ENCODE measurements around the gene P2RY13. TPM values are rescaled to one million over a fixed set of nuclear protein-coding genes. Genes with fewer than 3 reads are reported as not detected.

P2RY13 gene
- total RNA-seq, 2 donors from 2014 or later: not detected

DNA sequence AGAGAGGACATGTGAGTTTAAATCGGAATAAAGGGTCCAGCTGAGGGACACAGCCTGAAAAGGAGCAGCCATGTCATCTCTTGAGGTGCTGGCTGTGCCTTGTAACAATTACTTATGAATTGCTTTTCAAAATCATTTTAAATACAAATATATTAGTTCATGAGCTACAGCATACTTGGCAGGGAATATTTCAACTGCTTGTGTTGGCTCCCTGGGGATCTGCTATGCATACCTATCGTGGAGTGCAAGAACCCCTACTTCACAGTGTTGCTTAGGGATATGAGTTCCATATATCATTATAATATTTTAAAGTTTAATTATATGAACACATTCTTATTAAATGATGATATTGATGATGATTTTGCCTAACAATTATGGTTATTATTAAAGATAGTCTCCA lies 31.9 kb downstream of the P2RY13 start:
- Mint-ChIP-seq H3K27me3 (ENCODE audit: insufficient read depth) (no peaks in the 10 kb centered on the region), H3K4me1 (peaks cover 9% of the 10 kb centered on the region), H3K27ac (no peak overlapping the region), H3K36me3 (ENCODE audit: low read depth) (no peaks in the 10 kb centered on the region), H3K4me3 (no peak overlapping the region), H3K9me3 (no peaks in the 10 kb centered on the region)
- no peak overlapping the region for H3K4me3 ChIP-seq (ENCODE audit: low read length)
- H3K27ac ChIP-seq (ENCODE audit: low read depth, low read length): no peak overlapping the region
- H3K9me3 ChIP-seq (ENCODE audit: control insufficient read depth, low read length): no peaks in the 10 kb centered on the region
- no peak overlapping the region for H3K9ac ChIP-seq (ENCODE audit: extremely low read depth, low read length, poor library complexity, severe bottlenecking)
- TF ChIP-seq, protein P1, sequence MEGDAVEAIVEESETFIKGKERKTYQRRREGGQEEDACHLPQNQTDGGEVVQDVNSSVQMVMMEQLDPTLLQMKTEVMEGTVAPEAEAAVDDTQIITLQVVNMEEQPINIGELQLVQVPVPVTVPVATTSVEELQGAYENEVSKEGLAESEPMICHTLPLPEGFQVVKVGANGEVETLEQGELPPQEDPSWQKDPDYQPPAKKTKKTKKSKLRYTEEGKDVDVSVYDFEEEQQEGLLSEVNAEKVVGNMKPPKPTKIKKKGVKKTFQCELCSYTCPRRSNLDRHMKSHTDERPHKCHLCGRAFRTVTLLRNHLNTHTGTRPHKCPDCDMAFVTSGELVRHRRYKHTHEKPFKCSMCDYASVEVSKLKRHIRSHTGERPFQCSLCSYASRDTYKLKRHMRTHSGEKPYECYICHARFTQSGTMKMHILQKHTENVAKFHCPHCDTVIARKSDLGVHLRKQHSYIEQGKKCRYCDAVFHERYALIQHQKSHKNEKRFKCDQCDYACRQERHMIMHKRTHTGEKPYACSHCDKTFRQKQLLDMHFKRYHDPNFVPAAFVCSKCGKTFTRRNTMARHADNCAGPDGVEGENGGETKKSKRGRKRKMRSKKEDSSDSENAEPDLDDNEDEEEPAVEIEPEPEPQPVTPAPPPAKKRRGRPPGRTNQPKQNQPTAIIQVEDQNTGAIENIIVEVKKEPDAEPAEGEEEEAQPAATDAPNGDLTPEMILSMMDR (conservative IDR thresholded peaks at IDR 0.05): no peak
- no peak for DNase-seq
- H3K36me3 ChIP-seq (ENCODE audit: control insufficient read depth, insufficient read depth, low read length): no peaks in the 10 kb centered on the region
- WGBS, 2 experiments (ENCODE audit: insufficient coverage in 1 of 2, insufficient read length in 1 of 2): 86% methylated on average over 1 of the region's 2 CpGs; no CpG with 5 or more reads in 1 of the 2 experiments
- no peaks in the 10 kb centered on the region for H3K4me1 ChIP-seq (ENCODE audit: control insufficient read depth, insufficient read depth, low read length)
- H3K27me3 ChIP-seq (ENCODE audit: control insufficient read depth, insufficient read depth, low read length, poor library complexity, severe bottlenecking): no peaks in the 10 kb centered on the region

DNA sequence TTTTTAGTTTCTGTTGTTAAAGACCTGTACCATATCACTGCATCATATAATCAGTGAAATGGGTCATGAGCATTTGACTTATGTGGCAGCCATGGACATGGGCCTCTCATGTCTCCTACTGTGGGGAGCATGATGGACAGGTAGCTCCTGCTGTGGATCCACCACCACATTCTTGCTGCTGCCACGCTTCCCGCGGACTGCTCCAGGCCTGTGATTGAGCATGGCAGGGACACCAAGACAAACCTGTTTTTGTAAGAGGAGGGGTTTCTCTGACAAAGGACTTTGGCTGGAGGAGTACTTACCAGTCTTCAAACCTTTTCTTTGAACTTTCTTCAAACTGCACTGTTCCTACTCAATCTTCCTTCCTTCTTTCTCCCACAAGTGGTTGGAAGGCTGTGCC lies 33.1 kb downstream of the P2RY13 start:
- H3K27me3 Mint-ChIP-seq (ENCODE audit: insufficient read depth): no peaks in the 10 kb centered on the region
- H3K4me3 Mint-ChIP-seq: no peak overlapping the region
- Histone ChIP-seq H3K4me1 (ENCODE audit: control insufficient read depth, insufficient read depth, low read length) (no peaks in the 10 kb centered on the region), H3K27me3 (ENCODE audit: control insufficient read depth, insufficient read depth, low read length, poor library complexity, severe bottlenecking) (no peaks in the 10 kb centered on the region), H3K27ac (ENCODE audit: low read depth, low read length) (no peak overlapping the region), H3K9ac (ENCODE audit: extremely low read depth, low read length, poor library complexity, severe bottlenecking) (no peak overlapping the region), H3K36me3 (ENCODE audit: control insufficient read depth, insufficient read depth, low read length) (no peaks in the 10 kb centered on the region), H3K9me3 (ENCODE audit: control insufficient read depth, low read length) (no peaks in the 10 kb centered on the region), H3K4me3 (ENCODE audit: low read length) (no peak overlapping the region)
- no peaks in the 10 kb centered on the region for H3K9me3 Mint-ChIP-seq
- no peaks in the 10 kb centered on the region for H3K36me3 Mint-ChIP-seq (ENCODE audit: low read depth)
- peaks cover 9% of the 10 kb centered on the region for H3K4me1 Mint-ChIP-seq
- H3K27ac Mint-ChIP-seq: no peak overlapping the region
- peak; percentile 60 for DNase-seq
- TF ChIP-seq, protein P1 (conservative IDR thresholded peaks at IDR 0.05): no peak
- 96 to 100% methylated on average over 1 to 3 of the region's 3 CpGs for WGBS, 2 experiments (ENCODE audit: insufficient coverage in 1 of 2, insufficient read length in 1 of 2)

DNA sequence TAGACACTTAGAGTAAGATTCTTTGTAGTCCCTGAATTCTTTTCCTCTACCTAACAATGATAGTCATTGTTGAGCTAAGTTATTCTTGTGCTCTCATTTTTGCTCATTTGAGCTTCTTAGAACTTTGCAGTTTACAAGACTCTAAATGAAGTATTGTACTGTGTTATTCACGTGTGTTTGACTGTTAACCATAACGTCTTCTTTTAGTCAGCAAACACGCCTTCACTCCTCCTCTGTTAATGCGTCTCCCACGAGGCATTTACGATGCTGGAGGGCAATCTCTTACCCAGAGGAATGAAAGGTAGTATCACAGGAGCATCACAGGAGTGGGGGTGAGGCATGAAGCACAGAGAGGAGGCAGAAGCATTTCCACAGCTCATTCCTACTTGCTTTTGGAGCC lies 36.2 kb downstream of the P2RY13 start:
- Mint-ChIP-seq H3K36me3 (ENCODE audit: low read depth) (no peaks in the 10 kb centered on the region), H3K4me1 (peaks cover 9% of the 10 kb centered on the region), H3K9me3 (no peaks in the 10 kb centered on the region), H3K27me3 (ENCODE audit: insufficient read depth) (no peaks in the 10 kb centered on the region), H3K27ac (no peak overlapping the region), H3K4me3 (no peak overlapping the region)
- H3K27me3 ChIP-seq (ENCODE audit: control insufficient read depth, insufficient read depth, low read length, poor library complexity, severe bottlenecking): no peaks in the 10 kb centered on the region
- H3K27ac ChIP-seq (ENCODE audit: low read depth, low read length): no peak overlapping the region
- TF ChIP-seq, protein P1 (conservative IDR thresholded peaks at IDR 0.05): no peak
- DNase-seq: no peak
- no peak overlapping the region for H3K4me3 ChIP-seq (ENCODE audit: low read length)
- H3K9me3 ChIP-seq (ENCODE audit: control insufficient read depth, low read length): no peaks in the 10 kb centered on the region
- no peak overlapping the region for H3K9ac ChIP-seq (ENCODE audit: extremely low read depth, low read length, poor library complexity, severe bottlenecking)
- H3K4me1 ChIP-seq (ENCODE audit: control insufficient read depth, insufficient read depth, low read length): no peaks in the 10 kb centered on the region
- H3K36me3 ChIP-seq (ENCODE audit: control insufficient read depth, insufficient read depth, low read length): no peaks in the 10 kb centered on the region
- WGBS, 2 experiments (ENCODE audit: insufficient coverage in 1 of 2, insufficient read length in 1 of 2): 89 to 91% methylated on average over 6 of the region's 6 CpGs

Measured in endodermal cell (in vitro differentiated cells).